PC-9 (cell line): ENCODE results near the gene TRIM44. TPM values are rescaled to one million over a fixed set of nuclear protein-coding genes. Genes with fewer than 3 reads are reported as not detected.
A peak's percentile ranks its signal among the peaks of the same experiment; 100 is the strongest.

Experiments used
- BruUV-seq: library from RNA; stranded (reverse); fragments of 400-500 nt; replicated peaks from 2 replicates; lab custom pipeline; 2021; lab: Mats Ljungman, UMichigan
- CTCF ChIA-PET: fragments of 300-600 bp; sonication (Branson Sonifier 250); formaldehyde crosslinking; loops from one replicate; lab custom pipeline; 2022; ENCODE audit warnings: antibody characterized with exemption; lab: Charles Lee
- POLR2A ChIA-PET: fragments of 300-600 bp; sonication (Branson Sonifier 250); formaldehyde crosslinking; loops from one replicate; lab custom pipeline; 2022; ENCODE audit warnings: antibody characterized with exemption; ENCODE audit not compliant: unreplicated experiment; lab: Charles Lee
- DNase-seq, 2 experiments: peaks; one replicate each; pipeline versions ENCODE4 v3.0.0 to v3.0.0-alpha.2; 2015 to 2022; ENCODE audit warnings: mixed read lengths in 1 of 2
- H2AFZ ChIP-seq: fragments of 200-600 bp; sonication (generic); 2 replicates; pipeline ENCODE4 v1.8.1; 2017; ENCODE audit warnings: antibody characterized with exemption
- H3F3A ChIP-seq: fragments of 200-600 bp; sonication (generic); 2 replicates; pipeline ENCODE4 v1.8.1; 2017; ENCODE audit warnings: antibody characterized with exemption, mild to moderate bottlenecking, low read depth; ENCODE audit not compliant: insufficient read depth
- H3K27ac ChIP-seq: fragments of 200-600 bp; sonication (generic); 2 replicates; pipeline ENCODE4 v1.6.1; 2016; ENCODE audit warnings: mixed run types
- H3K27me3 ChIP-seq: fragments of 200-600 bp; sonication (generic); 2 replicates; pipeline ENCODE4 v1.6.1; 2016; ENCODE audit warnings: low read depth, mixed run types; ENCODE audit not compliant: insufficient read depth
- H3K36me3 ChIP-seq: fragments of 200-600 bp; sonication (generic); 2 replicates; pipeline ENCODE4 v1.6.1; 2016; ENCODE audit warnings: low read depth, mixed run types
- H3K4me1 ChIP-seq: fragments of 200-600 bp; sonication (generic); replicated peaks from 2 replicates; pipeline ENCODE4 v1.6.1; 2016; ENCODE audit warnings: mixed run types; ENCODE audit not compliant: insufficient read depth
- H3K4me2 ChIP-seq: fragments of 200-600 bp; sonication (generic); 2 replicates; pipeline ENCODE4 v1.6.1; 2017; ENCODE audit warnings: mixed run types
- H3K4me3 ChIP-seq: fragments of 200-600 bp; sonication (generic); 2 replicates; pipeline ENCODE4 v1.6.1; 2016; ENCODE audit warnings: mixed run types
- H3K79me2 ChIP-seq: fragments of 200-600 bp; sonication (generic); 2 replicates; pipeline ENCODE4 v1.6.1; 2017; ENCODE audit warnings: low read depth, mixed run types
- H3K9me2 ChIP-seq: fragments of 200-600 bp; sonication (generic); 2 replicates; pipeline ENCODE4 v1.8.1; 2017; ENCODE audit warnings: mild to moderate bottlenecking; ENCODE audit not compliant: insufficient read depth
- H3K9me3 ChIP-seq: fragments of 200-600 bp; sonication (generic); 2 replicates; pipeline ENCODE4 v1.8.1; 2016; ENCODE audit warnings: low read depth; ENCODE audit not compliant: insufficient read depth
- H4K20me1 ChIP-seq: fragments of 200-600 bp; sonication (generic); 2 replicates; pipeline ENCODE4 v1.8.1; 2017; ENCODE audit not compliant: insufficient read depth
- EZH2 ChIP-seq: fragments of 200-600 bp; sonication (generic); IDR thresholded peaks from 2 replicates; pipeline ENCODE4 v1.8.0; 2017; ENCODE audit warnings: antibody characterized with exemption, low read depth
- intact Hi-C: fragments of 100-400 bp; cut with micrococcal nuclease; formaldehyde crosslinking; loops from one replicate; pipeline ENCODE4 v1.10.0; 2022; ENCODE audit not compliant: unreplicated experiment
- total RNA-seq: library from RNA; stranded (reverse); gene quantifications from 2 replicates; pipeline ENCODE4 v1.2.3, GENCODE V29; 2021
- TF ChIP-seq, protein P1 (sequence below): fragments of 200-600 bp; sonication (generic); conservative IDR thresholded peaks from 2 replicates; pipeline ENCODE4 v1.6.1; 2017; ENCODE audit warnings: mixed run types, antibody characterized with exemption, mild to moderate bottlenecking, moderate library complexity

The TRIM44 gene
- total RNA-seq, 1 experiment from 2014 or later = 100 TPM

DNA sequence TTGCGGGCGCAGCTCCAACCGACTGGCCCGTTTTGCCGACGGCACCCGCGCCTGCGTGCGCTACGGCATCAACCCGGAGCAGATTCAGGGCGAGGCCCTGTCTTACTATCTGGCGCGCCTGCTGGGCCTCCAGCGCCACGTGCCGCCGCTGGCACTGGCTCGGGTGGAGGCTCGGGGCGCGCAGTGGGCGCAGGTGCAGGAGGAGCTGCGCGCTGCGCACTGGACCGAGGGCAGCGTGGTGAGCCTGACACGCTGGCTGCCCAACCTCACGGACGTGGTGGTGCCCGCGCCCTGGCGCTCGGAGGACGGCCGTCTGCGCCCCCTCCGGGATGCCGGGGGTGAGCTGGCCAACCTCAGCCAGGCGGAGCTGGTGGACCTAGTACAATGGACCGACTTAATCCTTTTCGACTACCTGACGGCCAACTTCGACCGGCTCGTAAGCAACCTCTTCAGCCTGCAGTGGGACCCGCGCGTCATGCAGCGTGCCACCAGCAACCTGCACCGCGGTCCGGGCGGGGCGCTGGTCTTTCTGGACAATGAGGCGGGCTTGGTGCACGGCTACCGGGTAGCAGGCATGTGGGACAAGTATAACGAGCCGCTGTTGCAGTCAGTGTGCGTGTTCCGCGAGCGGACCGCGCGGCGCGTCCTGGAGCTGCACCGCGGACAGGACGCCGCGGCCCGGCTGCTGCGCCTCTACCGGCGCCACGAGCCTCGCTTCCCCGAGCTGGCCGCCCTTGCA is 43.3 kb upstream of the TRIM44 start:
- Histone ChIP-seq H2AFZ (peak overlapping the region; percentile 81), H3K36me3 (no peaks in the 10 kb centered on the region), H3K4me1 (peaks cover 49% of the 10 kb centered on the region), H4K20me1 (no peaks in the 10 kb centered on the region), H3K27ac (peak overlapping the region; percentile 3; the same call in 1 of the 2 replicates), H3K4me2 (peak overlapping the region; percentile 99), H3F3A (peaks cover 14% of the 10 kb centered on the region), H3K4me3 (peak overlapping the region; percentile 66), H3K9me3 (no peaks in the 10 kb centered on the region), H3K27me3 (no peaks in the 10 kb centered on the region), H3K9me2 (no peaks in the 10 kb centered on the region), H3K79me2 (peaks cover 28% of the 10 kb centered on the region)
- BruUV-seq = no TSS peak
- no peak for TF ChIP-seq EZH2
- TF ChIP-seq, protein P1, sequence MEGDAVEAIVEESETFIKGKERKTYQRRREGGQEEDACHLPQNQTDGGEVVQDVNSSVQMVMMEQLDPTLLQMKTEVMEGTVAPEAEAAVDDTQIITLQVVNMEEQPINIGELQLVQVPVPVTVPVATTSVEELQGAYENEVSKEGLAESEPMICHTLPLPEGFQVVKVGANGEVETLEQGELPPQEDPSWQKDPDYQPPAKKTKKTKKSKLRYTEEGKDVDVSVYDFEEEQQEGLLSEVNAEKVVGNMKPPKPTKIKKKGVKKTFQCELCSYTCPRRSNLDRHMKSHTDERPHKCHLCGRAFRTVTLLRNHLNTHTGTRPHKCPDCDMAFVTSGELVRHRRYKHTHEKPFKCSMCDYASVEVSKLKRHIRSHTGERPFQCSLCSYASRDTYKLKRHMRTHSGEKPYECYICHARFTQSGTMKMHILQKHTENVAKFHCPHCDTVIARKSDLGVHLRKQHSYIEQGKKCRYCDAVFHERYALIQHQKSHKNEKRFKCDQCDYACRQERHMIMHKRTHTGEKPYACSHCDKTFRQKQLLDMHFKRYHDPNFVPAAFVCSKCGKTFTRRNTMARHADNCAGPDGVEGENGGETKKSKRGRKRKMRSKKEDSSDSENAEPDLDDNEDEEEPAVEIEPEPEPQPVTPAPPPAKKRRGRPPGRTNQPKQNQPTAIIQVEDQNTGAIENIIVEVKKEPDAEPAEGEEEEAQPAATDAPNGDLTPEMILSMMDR = 0 out of 2 replicates have a peak, but pooled peaks have one; percentile 16
- DNase-seq = peak; percentile 59 to 63
- ChIA-PET POLR2A (interaction anchor here (0.6 kb wide), 1 partner anchor 21 kb away, joined by 5 read pairs; no protein-coding TSS in a partner anchor), CTCF (interaction anchor here (0.9 to 1.5 kb wide), 2 partner anchors 11 to 203 kb away, joined by 3 to 5 read pairs; no protein-coding TSS in a partner anchor)
- intact Hi-C loops = loop anchor here (5.0 to 10.0 kb wide), 7 partner anchors 273 to 873 kb away; partner anchors contain the start of genes APIP, LDLRAD3 and PDHX

- peak; percentile 43 to 70 for DNase-seq
- Histone ChIP-seq H3K4me3 (peak overlapping the region; percentile 66), H2AFZ (peak overlapping the region; percentile 81), H3K27me3 (no peaks in the 10 kb centered on the region), H3K79me2 (peaks cover 28% of the 10 kb centered on the region), H3K4me1 (peaks cover 43% of the 10 kb centered on the region), H3K27ac (0 out of 2 replicates have a peak overlapping the region, but pooled peaks have one; percentile 3), H3K9me3 (no peaks in the 10 kb centered on the region), H3K36me3 (no peaks in the 10 kb centered on the region), H4K20me1 (no peaks in the 10 kb centered on the region), H3K4me2 (peak overlapping the region; percentile 99), H3F3A (peaks cover 14% of the 10 kb centered on the region), H3K9me2 (no peaks in the 10 kb centered on the region)
- intact Hi-C loops = loop anchor here (5.0 to 10.0 kb wide), 7 partner anchors 272 to 872 kb away; partner anchors contain the start of genes APIP, LDLRAD3 and PDHX
- POLR2A ChIA-PET = no interaction called here
- TF ChIP-seq EZH2 = no peak
- TF ChIP-seq, protein P1 = no peak
- BruUV-seq = TSS peak; percentile 72
- CTCF ChIA-PET = interaction anchor here (0.9 to 1.5 kb wide), 2 partner anchors 10 to 202 kb away, joined by 3 to 5 read pairs; no protein-coding TSS in a partner anchor
Observed at GRCh38 chr11:35619855-35620640, 42.5 kb upstream of the TRIM44 start.

- no peaks in the 10 kb centered on the region for H3K36me3 ChIP-seq
- H3K4me1 ChIP-seq = peaks cover 35% of the 10 kb centered on the region
- H3K9me2 ChIP-seq = no peaks in the 10 kb centered on the region
- CTCF ChIA-PET = interaction anchor here (1.2 to 1.5 kb wide), 2 partner anchors 201 kb away, joined by 5 read pairs; no protein-coding TSS in a partner anchor
- H3K27ac ChIP-seq = no peak overlapping the region
- H2AFZ ChIP-seq = no peak overlapping the region
- H4K20me1 ChIP-seq = no peaks in the 10 kb centered on the region
- H3K79me2 ChIP-seq = peaks cover 28% of the 10 kb centered on the region
- BruUV-seq = no TSS peak
- POLR2A ChIA-PET = no interaction called here
- intact Hi-C loops = no loop called here
- TF ChIP-seq EZH2 = no peak
- TF ChIP-seq, protein P1 = no peak
- H3F3A ChIP-seq = peaks cover 10% of the 10 kb centered on the region
- no peaks in the 10 kb centered on the region for H3K27me3 ChIP-seq
- DNase-seq = no peak
- peak overlapping the region; percentile 99 for H3K4me2 ChIP-seq
- H3K4me3 ChIP-seq = peak overlapping the region; percentile 66
- H3K9me3 ChIP-seq = no peaks in the 10 kb centered on the region
Observed at GRCh38 chr11:35620795-35621194, 41.8 kb upstream of the TRIM44 start.
